HepG2 (cell line): Measurements from ENCODE around the gene PLVAP. TPM values are rescaled to one million over a fixed set of nuclear protein-coding genes. Genes with fewer than 3 reads are reported as not detected.
A peak's percentile ranks its signal among the peaks of the same experiment; 100 is the strongest.

ENCODE experiments used
- AGO1 ChIP-seq: fragments of 200-400 bp; formaldehyde crosslinking; IDR thresholded peaks from 2 replicates; pipeline ENCODE4 v1.6.1; 2017; ENCODE audit warnings: mild to moderate bottlenecking, low read depth, low read length, moderate library complexity; ENCODE audit not compliant: poor library complexity, severe bottlenecking
- AKNA ChIP-seq: sonication (generic); formaldehyde crosslinking; IDR thresholded peaks from 2 replicates; pipeline ENCODE4 v1.4.0; 2020; ENCODE audit warnings: missing genetic modification reagents, borderline replicate concordance
- ARID5B ChIP-seq: IDR thresholded peaks from 2 replicates; pipeline ENCODE4 v1.4.0; 2020; ENCODE audit warnings: mild to moderate bottlenecking, missing genetic modification reagents
- ASH2L ChIP-seq: fragments of 300-600, 200-600 bp; sonication (generic); IDR thresholded peaks from 2 replicates; pipeline ENCODE4 v1.7.0; 2017; ENCODE audit warnings: low read depth, mild to moderate bottlenecking, moderate library complexity, mixed read lengths, low read length; ENCODE audit not compliant: insufficient read length
- KDM3A ChIP-seq: IDR thresholded peaks from 2 replicates; pipeline ENCODE4 v1.6.1; 2018; ENCODE audit warnings: low read depth, missing compliant biosample characterization
- MAFF ChIP-seq: IDR thresholded peaks from 2 replicates; pipeline ENCODE4 v1.6.1; 2011; ENCODE audit warnings: low read depth, low read length, improper control_type of control experiment
- PHB2 ChIP-seq: fragments of 450-650 bp; IDR thresholded peaks from 2 replicates; pipeline ENCODE4 v1.6.1; 2018; ENCODE audit not compliant: partially characterized antibody
- PHF8 ChIP-seq: sonication (generic); formaldehyde crosslinking; IDR thresholded peaks from 2 replicates; pipeline ENCODE4 v1.5.0; 2020; ENCODE audit warnings: missing genetic modification reagents
- PITX1 ChIP-seq: sonication (generic); formaldehyde crosslinking; IDR thresholded peaks from 2 replicates; pipeline ENCODE4 v1.5.1; 2020; ENCODE audit warnings: mild to moderate bottlenecking, missing genetic modification reagents
- POLR2G ChIP-seq: fragments of 200-400 bp; formaldehyde crosslinking; IDR thresholded peaks from 2 replicates; pipeline ENCODE4 v1.6.1; 2018; ENCODE audit warnings: mild to moderate bottlenecking, low read depth, low read length, moderate library complexity
- SRSF9 ChIP-seq: fragments of 200-400 bp; formaldehyde crosslinking; IDR thresholded peaks from 2 replicates; pipeline ENCODE4 v1.6.1; 2018; ENCODE audit warnings: borderline replicate concordance, mild to moderate bottlenecking, low read depth, low read length; ENCODE audit not compliant: insufficient read depth, poor library complexity, severe bottlenecking
- TAF1 ChIP-seq: sonication (generic); formaldehyde crosslinking; IDR thresholded peaks from 2 replicates; pipeline ENCODE4 v1.4.0; 2020; ENCODE audit warnings: missing genetic modification reagents
- ZIK1 ChIP-seq: sonication (generic); formaldehyde crosslinking; IDR thresholded peaks from 2 replicates; pipeline ENCODE4 v1.5.0; 2020; ENCODE audit warnings: mild to moderate bottlenecking, low read depth, missing genetic modification reagents, borderline replicate concordance
- ZNF143 ChIP-seq: sonication (generic); formaldehyde crosslinking; IDR thresholded peaks from 2 replicates; pipeline ENCODE4 v1.4.0; 2020; ENCODE audit warnings: missing genetic modification reagents
- ZNF225 ChIP-seq: sonication (generic); formaldehyde crosslinking; IDR thresholded peaks from 2 replicates; pipeline ENCODE4 v1.4.0; 2020; ENCODE audit warnings: mild to moderate bottlenecking, missing genetic modification reagents
- ZNF570 ChIP-seq: sonication (generic); formaldehyde crosslinking; IDR thresholded peaks from 2 replicates; pipeline ENCODE4 v1.4.0; 2020; ENCODE audit warnings: mild to moderate bottlenecking, missing genetic modification reagents, borderline replicate concordance
- ZNF574 ChIP-seq: sonication (generic); formaldehyde crosslinking; IDR thresholded peaks from 2 replicates; pipeline ENCODE4 v1.4.0; 2020; ENCODE audit warnings: missing genetic modification reagents
- polyA plus RNA-seq, 8 experiments: library from polyadenylated mRNA; depleted of rRNA in 3 of 8; stranded (reverse) in 7 of 8; unstranded in 1 of 8; fragments of >200 nt; fragmentation: Illumina TruSeq in 4 of 8; extraction: Trizol in 4 of 8; gene quantifications; 2 replicates each; pipeline versions ENCODE4 v1.2.1 to v1.2.3, GENCODE V29; 2011 to 2016; ENCODE audit warnings: low read depth in 4 of 8, missing spikeins in 1 of 8, mixed read lengths in 1 of 8; ENCODE audit not compliant: insufficient read depth in 1 of 8
- total RNA-seq, 5 experiments: library from RNA; depleted of rRNA; stranded (reverse); fragments of >200 nt; fragmentation: Illumina TruSeq; extraction: Trizol; gene quantifications; 2 replicates each; pipeline ENCODE4 v1.2.3, GENCODE V29; 2016; ENCODE audit warnings: low read depth in 1 of 5

PLVAP gene
- total and polyA plus RNA-seq, 2 of the 13 experiments (the other 11 are each of a cell fraction or from before 2014, with no cell fraction given), result 0.26 TPM; not detected in 1

- TF ChIP-seq POLR2G, result peak; percentile 89
- peak; percentile 27; the same call in 1 of the 2 replicates for TF ChIP-seq PITX1 (CRISPR knock-in tag)
- TF ChIP-seq MAFF, result no peak
- peak; percentile 66 for TF ChIP-seq PHF8
- no peak for TF ChIP-seq AGO1
- no peak for TF ChIP-seq SRSF9
- peak; percentile 98 for TF ChIP-seq ASH2L
- TF ChIP-seq AKNA (CRISPR knock-in tag), result no peak
- peak; percentile 64 for TF ChIP-seq ZNF143 (CRISPR knock-in tag)
- TF ChIP-seq TAF1 (CRISPR knock-in tag), result peak; percentile 77; the same call in 1 of the 2 replicates
- TF ChIP-seq ZNF570 (CRISPR knock-in tag), result no peak
- TF ChIP-seq ZNF225 (CRISPR knock-in tag), result no peak
- peak; percentile 71; the same call in 1 of the 2 replicates for TF ChIP-seq ZIK1 (CRISPR knock-in tag)
- TF ChIP-seq ZNF574 (CRISPR knock-in tag), result peak; percentile 82
- TF ChIP-seq ARID5B, result no peak
- no peak for TF ChIP-seq PHB2
- peak; percentile 79; the same call in 1 of the 2 replicates for TF ChIP-seq KDM3A (CRISPR knock-in tag)
Observed at GRCh38 chr19:17336872-17337674, 40.1 kb downstream of the PLVAP start, which contains the start of gene GTPBP3 (continued).
